ENCODE results near the gene ZFP36L2.

The ZFP36L2 gene

DNA sequence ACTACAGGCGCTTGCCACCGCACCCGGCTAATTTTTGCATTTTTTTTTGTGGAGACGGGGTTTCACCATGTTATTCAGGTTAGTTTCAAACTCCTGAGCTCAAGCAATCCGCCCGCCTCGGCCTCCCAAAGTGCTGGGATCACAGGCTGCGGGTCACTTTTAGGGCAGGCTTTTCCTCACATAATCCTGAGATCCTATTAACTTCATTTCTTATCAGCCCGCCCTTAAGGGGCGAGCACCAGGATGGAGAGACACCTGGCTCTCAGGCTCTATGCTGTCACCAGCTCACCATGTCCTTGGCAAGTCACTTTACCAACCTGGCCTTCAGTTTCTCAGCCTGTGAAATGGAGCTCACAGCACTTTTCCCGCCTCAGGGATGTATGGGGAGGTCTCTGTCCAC lies 23.0 kb downstream of the ZFP36L2 start:
- H3K27ac ChIP-seq (ENCODE audit: low read depth, low read length) = no peak overlapping the region
- no peak overlapping the region for H3K4me3 ChIP-seq (ENCODE audit: low read depth, low read length)
- no peaks in the 10 kb centered on the region for H3K4me1 ChIP-seq (ENCODE audit: control insufficient read depth, insufficient read depth, low read length, unreplicated experiment)

DNA sequence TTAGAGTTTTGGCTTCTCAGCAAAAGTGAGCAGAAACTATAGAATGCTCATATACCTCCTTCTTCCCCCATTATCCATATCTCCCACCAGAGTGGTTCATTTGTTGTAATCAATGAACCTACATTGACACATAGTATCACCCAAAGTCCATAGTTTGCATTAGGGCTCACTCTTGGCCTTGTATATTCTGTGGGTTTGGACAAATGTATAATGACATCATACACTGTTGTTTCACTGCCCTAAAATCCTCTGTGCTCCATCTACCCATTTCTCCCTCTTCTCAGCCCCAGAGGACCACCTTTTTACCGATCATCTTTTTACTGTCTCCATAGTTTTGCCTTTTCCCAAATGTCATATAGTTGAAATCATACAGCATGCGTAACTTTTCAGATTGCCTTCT lies 24.1 kb downstream of the ZFP36L2 start:
- H3K4me1 ChIP-seq (ENCODE audit: control insufficient read depth, insufficient read depth, low read length, unreplicated experiment) = peaks cover under 1% of the 10 kb centered on the region
- no peak overlapping the region for H3K27ac ChIP-seq (ENCODE audit: low read depth, low read length)
- no peak overlapping the region for H2AFZ ChIP-seq (ENCODE audit: low read length, unreplicated experiment)
- H3K4me3 ChIP-seq (ENCODE audit: low read depth, low read length) = no peak overlapping the region
- no peaks in the 10 kb centered on the region for H3K27me3 ChIP-seq (ENCODE audit: insufficient read depth, low read length)
- no peaks in the 10 kb centered on the region for H3K36me3 ChIP-seq (ENCODE audit: insufficient read depth, low read length)
- no peaks in the 10 kb centered on the region for H3K79me2 ChIP-seq (ENCODE audit: control insufficient read depth, insufficient read depth, low read length, unreplicated experiment)

More for the DNA sequence above, 23.0 kb downstream of the ZFP36L2 start:
- Histone ChIP-seq H2AFZ (ENCODE audit: low read length, unreplicated experiment) (no peak overlapping the region), H3K27me3 (ENCODE audit: insufficient read depth, low read length) (no peaks in the 10 kb centered on the region), H3K79me2 (ENCODE audit: control insufficient read depth, insufficient read depth, low read length, unreplicated experiment) (no peaks in the 10 kb centered on the region), H3K36me3 (ENCODE audit: insufficient read depth, low read length) (no peaks in the 10 kb centered on the region)

DNA sequence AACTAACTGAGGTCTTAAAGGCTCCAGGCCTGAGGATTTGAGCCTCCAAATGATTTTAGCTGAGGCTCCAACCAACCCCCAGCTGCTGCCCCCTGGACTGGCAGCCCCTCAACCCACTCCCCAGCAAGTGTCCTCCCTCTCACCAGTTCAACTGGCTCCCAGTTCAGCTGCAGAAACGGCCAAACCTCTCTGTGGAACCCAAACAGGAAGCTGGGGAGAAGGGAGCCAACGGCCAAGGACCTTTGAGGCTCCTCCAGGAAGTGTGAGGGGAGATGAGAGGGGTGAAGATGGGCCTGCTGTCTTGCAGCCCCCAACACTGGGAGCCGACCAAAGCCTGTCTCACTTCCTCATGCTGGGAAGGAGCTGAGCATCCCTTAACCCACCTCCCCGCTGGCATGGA lies 24.9 kb downstream of the ZFP36L2 start:
- H3K4me3 ChIP-seq (ENCODE audit: low read depth, low read length) = no peak overlapping the region
- peaks cover 3% of the 10 kb centered on the region for H3K4me1 ChIP-seq (ENCODE audit: control insufficient read depth, insufficient read depth, low read length, unreplicated experiment)
- no peak overlapping the region for H3K27ac ChIP-seq (ENCODE audit: low read depth, low read length)
- H3K27me3 ChIP-seq (ENCODE audit: insufficient read depth, low read length) = no peaks in the 10 kb centered on the region
- H3K36me3 ChIP-seq (ENCODE audit: insufficient read depth, low read length) = no peaks in the 10 kb centered on the region
- H3K79me2 ChIP-seq (ENCODE audit: control insufficient read depth, insufficient read depth, low read length, unreplicated experiment) = no peaks in the 10 kb centered on the region
- no peak overlapping the region for H2AFZ ChIP-seq (ENCODE audit: low read length, unreplicated experiment)

DNA sequence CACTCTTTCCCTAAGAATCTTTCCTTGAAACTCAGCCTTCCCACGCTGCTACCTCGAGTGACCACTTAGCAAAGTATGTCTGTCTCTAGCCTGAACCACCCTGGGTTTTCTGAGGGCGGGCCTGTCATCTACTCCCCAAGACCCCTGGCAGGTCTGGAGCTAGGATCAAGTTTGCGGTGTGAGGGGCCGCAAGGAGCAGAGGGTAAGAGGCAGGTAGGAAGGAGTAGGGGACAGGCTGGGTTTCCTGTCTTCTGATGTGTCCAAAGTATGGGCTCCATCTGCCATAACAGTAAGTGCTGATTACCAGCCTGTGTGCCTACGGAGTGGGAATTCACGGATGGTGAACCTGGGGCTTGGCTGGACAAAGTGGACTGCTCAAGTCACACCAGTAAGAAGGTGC lies 25.4 kb downstream of the ZFP36L2 start:
- Histone ChIP-seq H3K27me3 (ENCODE audit: insufficient read depth, low read length) (no peaks in the 10 kb centered on the region), H3K27ac (ENCODE audit: low read depth, low read length) (no peak overlapping the region), H2AFZ (ENCODE audit: low read length, unreplicated experiment) (no peak overlapping the region), H3K4me1 (ENCODE audit: control insufficient read depth, insufficient read depth, low read length, unreplicated experiment) (peaks cover 3% of the 10 kb centered on the region), H3K79me2 (ENCODE audit: control insufficient read depth, insufficient read depth, low read length, unreplicated experiment) (no peaks in the 10 kb centered on the region), H3K36me3 (ENCODE audit: insufficient read depth, low read length) (no peaks in the 10 kb centered on the region), H3K4me3 (ENCODE audit: low read depth, low read length) (no peak overlapping the region)

DNA sequence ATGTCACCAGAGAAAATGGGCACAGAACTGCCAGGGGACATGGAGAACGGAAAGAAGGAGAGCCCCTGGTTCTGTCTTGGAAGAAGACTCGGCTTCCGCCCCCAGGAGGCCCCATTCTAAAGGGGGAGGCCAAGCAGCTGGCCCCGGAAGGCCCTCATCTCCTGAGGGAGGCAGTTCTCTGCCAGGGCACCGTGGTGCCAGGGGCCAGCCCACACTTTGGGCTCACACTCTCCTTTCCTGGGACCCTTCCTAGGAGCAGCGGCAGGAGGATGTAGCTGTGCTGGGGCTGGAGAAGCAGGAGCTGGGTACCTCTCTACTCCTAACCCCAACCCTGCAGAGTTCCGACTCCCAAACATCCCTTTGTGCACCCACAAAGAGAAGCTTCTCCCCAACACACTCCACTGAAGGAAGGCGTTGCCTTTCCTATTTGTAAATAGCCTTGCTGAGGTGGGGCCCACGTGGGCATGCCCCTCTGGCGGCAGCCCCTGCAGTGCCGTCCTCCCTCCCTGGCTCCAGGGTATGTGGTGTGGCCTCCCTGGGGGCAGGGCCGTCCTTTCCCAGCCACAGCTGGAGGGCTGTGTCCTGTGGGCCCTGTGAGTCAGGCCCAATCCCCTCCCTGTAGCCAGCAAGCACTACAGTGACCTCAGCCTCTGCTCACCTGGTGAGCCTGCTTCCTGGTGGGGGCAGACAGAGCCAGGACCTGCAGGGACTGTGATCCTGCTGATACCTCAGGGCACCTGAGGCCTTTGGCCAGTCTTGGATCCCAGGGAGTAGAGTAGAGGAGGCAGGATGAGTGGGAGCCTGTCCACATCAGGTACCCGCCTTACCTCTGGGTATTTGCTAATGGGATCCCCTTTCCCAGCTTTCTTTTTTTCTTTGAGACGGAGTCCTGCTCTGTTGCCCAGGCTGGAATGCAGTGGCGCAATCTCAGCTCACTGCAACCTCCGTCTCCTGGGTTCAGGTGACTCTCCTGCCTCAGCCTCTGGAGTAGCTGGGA lies 26.6 kb downstream of the ZFP36L2 start:
- Histone ChIP-seq H3K27me3 (ENCODE audit: insufficient read depth, low read length) (no peaks in the 10 kb centered on the region), H3K36me3 (ENCODE audit: insufficient read depth, low read length) (no peaks in the 10 kb centered on the region), H3K4me3 (ENCODE audit: low read depth, low read length) (no peak overlapping the region), H2AFZ (ENCODE audit: low read length, unreplicated experiment) (no peak overlapping the region), H3K79me2 (ENCODE audit: control insufficient read depth, insufficient read depth, low read length, unreplicated experiment) (no peaks in the 10 kb centered on the region), H3K4me1 (ENCODE audit: control insufficient read depth, insufficient read depth, low read length, unreplicated experiment) (peaks cover 3% of the 10 kb centered on the region), H3K27ac (ENCODE audit: low read depth, low read length) (no peak overlapping the region)

DNA sequence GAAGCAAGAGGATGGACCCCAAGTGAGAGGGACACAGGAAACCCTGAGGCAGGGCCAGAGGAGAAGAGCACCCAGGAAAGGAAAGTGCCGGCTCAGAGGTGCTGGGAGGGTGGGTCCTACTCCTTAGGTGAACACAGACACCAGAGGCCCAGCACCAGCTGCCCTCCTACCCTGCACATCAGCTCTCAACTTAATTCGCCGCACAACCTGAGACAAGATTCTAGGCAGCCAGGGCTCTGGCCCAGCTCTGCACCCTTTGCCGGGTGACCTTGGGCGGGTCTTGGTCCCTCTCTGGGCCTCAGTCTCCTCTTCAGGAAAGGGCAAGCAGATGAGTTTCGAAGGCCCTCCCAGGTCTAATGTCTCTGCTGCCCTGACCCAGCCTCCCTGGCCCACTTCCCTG lies 28.1 kb downstream of the ZFP36L2 start:
- Histone ChIP-seq H3K36me3 (ENCODE audit: insufficient read depth, low read length) (no peaks in the 10 kb centered on the region), H3K4me1 (ENCODE audit: control insufficient read depth, insufficient read depth, low read length, unreplicated experiment) (peaks cover 3% of the 10 kb centered on the region), H3K27me3 (ENCODE audit: insufficient read depth, low read length) (no peaks in the 10 kb centered on the region), H3K4me3 (ENCODE audit: low read depth, low read length) (no peak overlapping the region), H2AFZ (ENCODE audit: low read length, unreplicated experiment) (no peak overlapping the region), H3K27ac (ENCODE audit: low read depth, low read length) (no peak overlapping the region), H3K79me2 (ENCODE audit: control insufficient read depth, insufficient read depth, low read length, unreplicated experiment) (no peaks in the 10 kb centered on the region)

DNA sequence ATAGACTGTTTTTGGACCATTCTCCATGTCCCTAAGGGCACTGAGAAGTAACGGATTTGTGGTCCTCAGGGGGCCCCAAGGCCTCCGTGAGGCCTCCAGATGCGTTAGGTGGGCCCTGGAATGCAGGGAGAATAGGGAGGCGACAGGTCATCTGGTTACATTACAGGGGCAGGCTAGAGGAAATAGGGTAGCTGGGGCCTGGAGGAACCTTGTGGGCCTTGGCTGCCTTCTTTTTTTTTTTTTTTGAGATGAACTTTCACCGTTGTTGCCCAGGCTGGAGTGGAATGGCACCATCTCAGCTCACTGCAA lies 28.9 kb downstream of the ZFP36L2 start:
- Histone ChIP-seq H3K79me2 (ENCODE audit: control insufficient read depth, insufficient read depth, low read length, unreplicated experiment) (no peaks in the 10 kb centered on the region), H3K36me3 (ENCODE audit: insufficient read depth, low read length) (no peaks in the 10 kb centered on the region), H3K4me1 (ENCODE audit: control insufficient read depth, insufficient read depth, low read length, unreplicated experiment) (peaks cover 3% of the 10 kb centered on the region), H3K27ac (ENCODE audit: low read depth, low read length) (no peak overlapping the region), H2AFZ (ENCODE audit: low read length, unreplicated experiment) (no peak overlapping the region), H3K27me3 (ENCODE audit: insufficient read depth, low read length) (no peaks in the 10 kb centered on the region), H3K4me3 (ENCODE audit: low read depth, low read length) (no peak overlapping the region)

DNA sequence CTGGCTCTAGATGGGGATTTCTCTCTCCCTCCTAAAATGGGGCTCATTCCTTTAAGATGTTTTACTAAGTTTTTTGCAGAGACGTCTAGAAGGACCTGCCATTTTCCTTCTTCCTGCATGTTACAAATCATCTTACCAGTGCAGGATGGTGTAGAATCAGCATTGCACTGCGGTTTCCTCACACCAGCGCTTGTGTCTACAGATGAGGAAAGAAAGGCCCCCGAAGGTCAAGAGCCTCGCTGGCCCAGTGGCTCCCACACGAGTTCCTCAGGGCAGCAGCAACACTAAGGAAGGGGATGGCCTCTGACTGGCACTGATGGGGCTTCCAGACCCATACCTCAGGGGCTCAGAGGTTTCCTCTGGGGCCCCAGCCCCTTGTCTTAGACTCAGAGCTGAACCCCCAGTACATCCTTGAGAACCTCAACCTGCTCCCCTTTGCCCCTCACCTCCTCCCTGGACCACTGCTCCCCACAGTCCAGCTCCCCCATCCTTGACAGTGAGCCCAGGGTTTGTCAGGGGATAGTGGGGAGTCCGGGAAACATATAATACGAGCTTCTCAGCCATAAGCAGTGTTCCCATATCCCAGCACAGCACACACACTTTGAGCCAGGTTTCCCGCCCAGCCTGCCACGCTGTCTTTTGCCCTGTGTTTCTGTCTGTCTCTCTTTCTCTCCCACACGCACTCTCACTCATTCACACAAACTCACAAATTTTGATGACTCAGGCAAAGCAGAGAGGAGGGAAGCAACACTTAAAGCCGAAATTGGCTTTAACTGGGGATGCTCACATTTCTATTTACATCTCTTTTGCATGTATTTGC lies 29.4 kb downstream of the ZFP36L2 start:
- Histone ChIP-seq H3K27ac (ENCODE audit: low read depth, low read length) (no peak overlapping the region), H2AFZ (ENCODE audit: low read length, unreplicated experiment) (no peak overlapping the region), H3K27me3 (ENCODE audit: insufficient read depth, low read length) (no peaks in the 10 kb centered on the region), H3K4me3 (ENCODE audit: low read depth, low read length) (no peak overlapping the region), H3K79me2 (ENCODE audit: control insufficient read depth, insufficient read depth, low read length, unreplicated experiment) (no peaks in the 10 kb centered on the region), H3K36me3 (ENCODE audit: insufficient read depth, low read length) (no peaks in the 10 kb centered on the region), H3K4me1 (ENCODE audit: control insufficient read depth, insufficient read depth, low read length, unreplicated experiment) (peaks cover 3% of the 10 kb centered on the region)

DNA sequence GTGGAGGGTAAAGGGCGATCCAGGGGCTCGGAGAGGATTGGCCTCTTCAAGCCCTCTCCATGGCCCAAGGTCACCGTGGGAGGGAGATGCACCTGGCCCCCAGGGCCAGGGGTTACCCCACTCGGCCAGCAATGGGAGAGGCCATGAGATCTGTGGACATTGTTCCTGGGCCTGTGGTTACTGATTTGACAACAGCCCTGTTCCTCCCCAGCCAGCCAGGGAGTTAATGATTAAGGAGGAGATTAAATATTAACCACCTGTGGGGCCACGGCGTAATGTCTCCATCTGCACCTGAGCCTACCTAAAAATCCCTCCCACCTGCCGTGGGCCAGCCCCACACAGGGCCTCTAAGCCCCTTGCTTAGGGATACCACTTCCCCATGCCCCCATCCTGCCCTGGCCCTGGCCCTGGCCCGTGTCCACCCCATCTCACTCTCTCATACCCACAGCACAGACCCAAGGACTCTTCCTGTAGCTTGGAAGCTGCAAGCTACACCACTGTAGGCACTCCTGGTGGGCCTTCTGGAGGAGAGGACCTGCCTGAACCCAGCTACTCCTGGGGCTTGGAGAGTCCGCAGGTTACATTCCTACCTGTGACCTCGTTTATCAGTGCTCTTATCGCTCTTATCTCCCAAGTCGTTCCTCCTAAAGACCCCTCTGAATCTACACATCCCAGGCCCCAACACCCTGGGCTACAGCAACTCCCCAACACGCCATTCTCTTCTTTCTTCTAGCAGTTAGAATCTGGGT lies 32.1 kb downstream of the ZFP36L2 start:
- Histone ChIP-seq H3K27me3 (ENCODE audit: insufficient read depth, low read length) (no peaks in the 10 kb centered on the region), H2AFZ (ENCODE audit: low read length, unreplicated experiment) (no peak overlapping the region), H3K4me3 (ENCODE audit: low read depth, low read length) (no peak overlapping the region), H3K36me3 (ENCODE audit: insufficient read depth, low read length) (no peaks in the 10 kb centered on the region), H3K4me1 (ENCODE audit: control insufficient read depth, insufficient read depth, low read length, unreplicated experiment) (peaks cover 3% of the 10 kb centered on the region), H3K27ac (ENCODE audit: low read depth, low read length) (no peak overlapping the region), H3K79me2 (ENCODE audit: control insufficient read depth, insufficient read depth, low read length, unreplicated experiment) (no peaks in the 10 kb centered on the region)

DNA sequence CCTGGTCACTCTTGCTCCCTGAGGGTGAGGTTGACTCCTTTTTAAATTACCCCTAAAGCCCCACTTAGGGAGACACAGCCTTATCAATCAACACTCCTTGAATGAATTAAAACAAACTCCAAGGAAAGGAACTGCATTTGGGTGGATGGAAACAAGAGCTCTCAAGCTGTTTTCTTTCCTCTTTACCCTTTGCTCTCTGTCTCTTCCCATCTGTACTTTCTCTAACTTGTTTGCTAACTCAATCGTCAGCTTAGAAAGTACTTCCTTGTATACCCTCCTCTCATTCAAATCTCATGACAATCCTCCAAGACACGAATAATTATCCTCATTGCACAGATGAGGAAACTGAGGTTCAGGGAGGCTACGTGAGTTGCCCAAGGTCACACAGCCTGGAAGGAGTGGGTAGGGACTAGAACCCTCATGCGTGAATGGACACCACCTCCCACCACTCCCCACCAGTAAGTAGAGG lies 32.7 kb downstream of the ZFP36L2 start:
- no peak overlapping the region for H2AFZ ChIP-seq (ENCODE audit: low read length, unreplicated experiment)
- no peak overlapping the region for H3K27ac ChIP-seq (ENCODE audit: low read depth, low read length)
- no peaks in the 10 kb centered on the region for H3K27me3 ChIP-seq (ENCODE audit: insufficient read depth, low read length)
- H3K4me1 ChIP-seq (ENCODE audit: control insufficient read depth, insufficient read depth, low read length, unreplicated experiment) = peaks cover 3% of the 10 kb centered on the region
- H3K36me3 ChIP-seq (ENCODE audit: insufficient read depth, low read length) = no peaks in the 10 kb centered on the region
- no peak overlapping the region for H3K4me3 ChIP-seq (ENCODE audit: low read depth, low read length)
- H3K79me2 ChIP-seq (ENCODE audit: control insufficient read depth, insufficient read depth, low read length, unreplicated experiment) = no peaks in the 10 kb centered on the region

Data from ACC112 (cell line).